NCI-H2171 (cell line): ENCODE measurements around the gene CCDC12.

Experiments used
- DNase-seq: peaks from one replicate; lab custom pipeline; 2025; lab: John Stamatoyannopoulos, UW

CCDC12 gene

DNA sequence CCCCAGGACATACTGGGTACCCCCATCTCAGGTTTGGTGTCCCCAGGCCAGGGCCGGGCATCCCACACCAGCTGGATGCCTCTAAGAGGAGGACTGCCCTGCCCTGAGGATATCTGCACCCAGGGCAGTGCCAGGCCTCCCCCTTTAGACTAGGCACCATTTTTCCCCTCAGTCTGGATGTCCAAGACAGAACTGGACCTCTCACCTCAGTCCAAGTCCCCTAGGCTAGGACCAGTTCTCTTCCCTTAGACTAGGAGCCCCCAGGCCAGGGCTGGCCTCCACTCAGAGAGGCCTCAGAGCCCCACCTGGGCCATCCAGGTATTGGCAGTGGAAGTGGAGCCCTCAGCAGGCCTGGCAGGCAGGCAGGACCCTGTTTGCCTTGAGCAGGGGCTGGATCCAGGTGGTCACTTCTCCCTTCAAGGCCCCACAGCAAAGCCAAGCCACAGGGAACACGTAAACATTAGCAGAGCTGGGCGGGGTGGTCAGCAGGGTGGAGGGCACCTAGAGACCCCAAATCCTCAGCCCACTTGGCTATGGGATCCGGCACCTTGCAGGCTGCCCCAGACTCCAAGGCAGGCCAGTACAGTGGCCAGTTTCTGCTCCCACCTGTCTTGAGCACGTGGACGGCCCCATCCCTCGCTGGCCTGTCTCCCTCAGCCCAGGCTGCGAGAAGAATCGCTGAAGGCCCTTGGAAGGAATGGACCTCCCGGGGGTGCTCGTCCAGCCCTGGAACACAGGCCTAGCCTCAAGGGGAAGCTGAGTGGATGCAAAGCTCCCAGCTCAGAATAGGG, 70.7 kb downstream of the CCDC12 start:
- no peak for DNase-seq

DNA sequence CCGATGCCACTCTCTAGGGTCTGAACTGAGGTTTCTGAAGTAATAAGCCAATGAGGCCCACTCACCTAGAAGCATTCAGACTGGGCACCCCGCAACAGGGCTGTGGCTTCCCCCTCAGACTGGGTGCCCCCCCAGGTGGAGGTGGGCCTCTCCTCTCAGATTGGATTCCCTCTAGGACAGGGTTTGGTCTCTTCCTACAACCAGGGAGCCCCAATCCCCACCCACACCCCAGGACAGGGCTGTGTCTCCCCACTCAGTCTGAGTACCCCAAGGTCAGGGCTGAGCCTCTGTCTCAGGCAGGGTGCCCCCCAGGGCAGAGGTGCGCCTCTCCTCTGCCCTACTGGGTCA, 71.4 kb downstream of the CCDC12 start:
- no peak for DNase-seq

DNA sequence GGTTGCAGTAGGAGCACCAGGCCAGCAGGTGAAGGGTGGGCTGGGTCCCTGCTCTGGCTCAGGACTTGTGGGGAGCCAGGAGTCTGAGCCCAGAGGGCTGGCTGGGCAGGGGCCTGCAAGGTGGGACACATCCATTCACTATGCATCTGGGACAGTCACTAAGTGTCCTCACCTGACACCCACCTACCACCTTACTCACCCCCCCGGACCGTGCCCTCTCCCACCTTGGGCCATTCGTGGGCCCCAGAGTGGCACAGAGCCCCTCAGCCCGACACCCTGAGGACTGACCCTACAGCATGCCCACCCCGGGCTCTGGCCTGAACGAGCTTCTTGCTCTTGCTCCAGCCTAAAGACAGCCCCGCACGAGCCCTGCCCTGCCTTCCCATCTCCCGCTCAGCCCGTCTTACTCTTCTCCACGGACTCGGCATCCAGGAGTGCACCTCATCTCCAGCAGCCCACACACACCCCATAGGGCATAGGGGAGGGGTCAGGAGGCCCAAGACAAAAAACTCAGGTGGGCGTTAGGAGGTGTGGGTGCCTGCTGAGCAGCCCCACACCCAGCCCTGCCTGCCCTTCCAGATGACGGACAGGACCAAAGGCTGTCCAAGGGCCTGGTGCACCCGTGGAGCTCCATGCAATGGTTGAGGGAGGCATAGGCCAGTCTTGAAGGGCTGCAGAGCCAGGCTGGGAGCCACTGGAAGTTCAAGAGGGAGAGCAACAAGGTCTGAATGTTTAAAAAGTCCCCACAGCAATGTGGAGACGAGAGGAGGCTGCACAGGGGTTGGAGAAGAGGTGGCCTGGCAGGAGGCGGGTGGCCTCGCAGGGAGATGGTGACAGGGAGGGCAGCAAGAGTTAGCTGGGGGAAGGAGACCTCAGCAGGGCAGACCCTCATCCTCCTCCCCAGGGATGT, 72.0 kb downstream of the CCDC12 start:
- no peak for DNase-seq

DNA sequence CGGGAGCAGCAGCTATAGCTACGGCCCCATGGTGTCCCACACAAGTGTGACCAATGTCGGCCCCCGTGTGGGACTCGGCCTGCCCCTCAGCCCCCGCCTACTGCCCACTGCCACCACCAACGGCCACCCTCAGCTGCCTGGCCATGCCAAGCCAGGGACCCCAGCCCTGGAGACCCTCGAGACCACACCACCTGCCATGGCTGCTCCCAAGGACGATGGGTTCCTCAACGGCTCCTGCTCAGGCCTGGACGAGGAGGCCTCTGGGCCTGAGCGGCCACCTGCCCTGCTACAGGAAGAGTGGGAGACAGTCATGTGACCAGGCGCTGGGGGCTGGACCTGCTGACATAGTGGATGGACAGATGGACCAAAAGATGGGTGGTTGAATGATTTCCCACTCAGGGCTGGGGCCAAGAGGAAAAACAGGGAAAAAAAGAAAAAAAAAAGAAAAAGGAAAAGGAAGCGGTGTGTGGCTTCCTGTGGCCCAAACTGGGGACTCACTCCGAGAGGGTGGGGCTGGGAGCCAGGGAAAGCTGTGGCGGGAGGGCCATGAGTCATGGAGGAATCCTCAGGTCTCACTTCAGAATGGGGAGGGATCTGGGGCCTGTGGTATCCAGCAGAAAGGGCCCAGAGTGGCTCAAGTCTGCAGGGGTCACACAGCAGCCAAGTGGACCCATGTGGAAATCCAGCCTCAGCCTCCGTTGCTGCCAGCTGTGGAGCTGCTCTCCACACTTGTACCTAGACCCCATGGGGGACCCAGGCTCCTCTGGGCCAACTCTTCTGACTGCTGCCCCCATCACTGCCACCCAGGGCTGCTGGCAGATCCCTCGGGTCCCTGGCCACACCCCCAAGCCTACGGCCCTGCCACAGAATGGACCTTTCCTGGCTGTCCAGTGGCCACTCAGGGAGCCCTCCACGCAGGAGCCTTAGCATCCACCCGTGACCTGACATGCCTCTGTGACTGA, 72.9 kb downstream of the CCDC12 start:
- no peak for DNase-seq

DNA sequence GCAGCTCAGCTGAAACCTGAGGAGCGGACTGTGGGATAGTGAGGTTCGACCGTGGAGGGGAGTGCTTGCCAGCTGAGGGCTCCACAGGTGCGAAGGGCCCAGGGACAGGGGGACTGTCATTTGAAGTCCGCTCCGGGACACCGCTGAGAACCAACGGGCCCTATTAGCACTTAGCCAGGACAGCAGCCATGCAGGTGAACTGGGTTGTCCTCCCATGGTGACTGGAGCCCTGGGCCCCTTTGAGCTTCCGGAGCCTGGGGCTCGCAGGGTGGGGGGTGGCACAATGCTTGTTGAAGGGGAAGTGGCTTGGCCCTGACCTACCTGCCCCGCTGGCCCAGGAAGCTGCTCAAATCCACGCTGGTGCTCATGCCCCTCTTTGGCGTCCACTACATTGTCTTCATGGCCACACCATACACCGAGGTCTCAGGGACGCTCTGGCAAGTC, 74.3 kb downstream of the CCDC12 start:
- no peak for DNase-seq

DNA sequence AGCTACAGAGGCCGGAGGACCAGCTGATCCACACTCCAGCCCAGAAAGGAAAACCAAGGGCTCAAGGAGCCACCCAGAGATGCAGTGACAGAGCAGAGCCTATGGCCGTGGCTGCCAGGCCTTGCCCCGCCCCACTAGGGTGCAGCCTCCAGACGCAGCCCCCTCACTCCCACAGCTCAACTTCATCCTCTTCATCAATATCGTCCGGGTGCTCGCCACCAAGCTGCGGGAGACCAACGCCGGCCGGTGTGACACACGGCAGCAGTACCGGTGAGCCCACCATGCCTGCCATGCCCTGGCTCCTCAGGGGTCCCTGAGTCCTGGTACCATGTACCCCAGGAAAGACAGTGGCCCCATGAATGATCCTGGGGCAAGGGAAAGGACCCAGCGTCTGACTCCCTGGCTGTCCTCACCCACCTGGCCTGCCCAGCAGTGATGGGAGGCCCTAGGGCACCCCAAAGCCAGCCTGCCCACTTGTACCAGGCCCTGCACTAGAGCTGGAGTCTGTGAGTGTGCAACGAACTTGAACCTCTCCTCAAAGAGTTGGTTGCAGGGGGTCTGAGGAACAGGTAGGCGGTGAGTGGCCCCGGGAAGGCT, 74.9 kb downstream of the CCDC12 start:
- DNase-seq, result no peak

DNA sequence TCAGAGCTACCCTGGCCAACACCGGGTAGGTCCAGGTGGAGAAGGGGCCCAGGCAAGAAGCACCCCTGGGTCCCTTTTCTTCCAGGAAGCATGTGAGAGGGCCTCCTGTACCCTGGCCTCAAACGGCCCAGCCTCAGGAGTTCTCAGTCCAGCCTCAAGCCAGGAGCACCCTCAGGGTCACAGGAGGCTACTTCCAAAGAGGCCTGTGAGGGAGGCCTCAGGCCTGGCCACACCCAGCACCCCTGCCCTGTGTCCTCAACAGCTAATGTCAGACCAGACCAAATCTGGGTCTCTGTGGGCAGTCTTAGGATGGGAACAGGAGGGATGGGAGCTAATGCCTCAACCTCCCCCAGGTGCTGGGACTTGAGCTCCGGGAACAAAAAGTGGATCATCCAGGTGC, 75.5 kb downstream of the CCDC12 start:
- DNase-seq, result no peak

DNA sequence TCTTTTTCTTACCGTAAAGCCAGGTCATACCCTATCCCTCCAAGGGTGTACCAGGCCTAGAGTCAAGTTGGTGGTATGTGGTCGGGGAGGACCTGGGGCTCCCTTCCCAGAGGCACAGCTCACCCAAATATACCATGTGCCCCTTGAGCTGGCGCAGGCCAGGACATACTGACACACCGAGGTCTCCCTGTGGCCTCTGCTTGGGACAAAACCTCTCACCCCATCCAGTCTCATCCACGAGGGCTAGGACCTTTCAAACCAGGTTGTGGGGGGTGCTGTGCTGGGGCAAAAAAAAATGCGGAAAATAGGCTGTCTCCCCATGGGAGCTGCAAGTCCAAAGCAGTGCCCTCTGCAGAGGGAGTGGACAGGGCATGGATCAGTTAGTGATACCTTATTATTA, 76.2 kb downstream of the CCDC12 start:
- DNase-seq, result no peak

DNA sequence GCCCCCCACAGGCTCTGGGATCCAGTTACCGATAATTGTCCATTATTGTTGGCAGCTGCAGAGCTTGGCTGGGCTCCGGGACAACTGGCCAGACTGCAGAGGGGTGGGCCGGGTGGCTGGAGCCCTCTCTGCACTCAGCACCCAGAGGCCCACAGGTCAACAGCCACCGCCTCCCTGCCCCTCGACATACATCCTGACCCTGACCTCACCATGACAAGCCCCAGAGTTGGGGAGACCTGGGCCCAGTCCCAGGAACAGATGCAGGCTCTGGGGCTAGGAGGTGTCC, 76.6 kb downstream of the CCDC12 start:
- no peak for DNase-seq

DNA sequence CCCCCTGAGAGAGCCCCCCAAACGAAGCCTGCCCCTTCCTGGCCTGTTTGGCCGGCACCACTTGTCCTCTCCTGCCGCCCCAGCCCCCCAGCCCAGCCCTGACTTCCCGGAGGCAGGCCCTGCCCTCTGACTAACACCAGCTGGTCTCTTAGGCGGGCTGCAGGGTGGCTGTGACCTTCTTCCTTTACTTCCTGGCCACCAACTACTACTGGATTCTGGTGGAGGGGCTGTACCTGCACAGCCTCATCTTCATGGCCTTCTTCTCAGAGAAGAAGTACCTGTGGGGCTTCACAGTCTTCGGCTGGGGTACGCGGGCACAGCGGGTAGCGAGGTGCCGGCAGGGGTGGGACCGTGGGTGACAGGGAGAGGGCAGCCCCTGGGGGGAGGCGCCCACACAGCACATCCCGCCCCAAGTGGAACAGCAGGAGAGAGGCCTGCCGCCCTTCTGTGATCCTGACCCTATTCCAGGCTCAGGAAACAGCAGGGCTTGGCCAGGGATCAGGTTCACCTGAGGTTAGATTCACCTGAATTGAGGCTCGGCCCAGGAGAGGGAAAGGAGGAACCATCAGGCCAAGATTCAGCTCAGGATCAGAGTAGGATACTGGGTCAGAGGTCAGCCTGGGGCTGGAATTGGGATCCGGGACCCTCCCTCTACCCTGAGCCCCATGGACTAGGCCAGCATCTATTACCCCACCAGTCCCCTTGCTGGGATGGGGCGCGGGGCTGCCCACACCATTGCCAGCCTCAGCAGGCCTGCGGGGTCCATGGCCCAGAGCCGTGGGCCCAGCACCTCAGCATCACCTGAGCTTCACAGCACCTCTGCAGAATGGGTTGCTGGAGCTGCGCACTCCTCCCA, 77.2 kb downstream of the CCDC12 start:
- DNase-seq, result no peak

DNA sequence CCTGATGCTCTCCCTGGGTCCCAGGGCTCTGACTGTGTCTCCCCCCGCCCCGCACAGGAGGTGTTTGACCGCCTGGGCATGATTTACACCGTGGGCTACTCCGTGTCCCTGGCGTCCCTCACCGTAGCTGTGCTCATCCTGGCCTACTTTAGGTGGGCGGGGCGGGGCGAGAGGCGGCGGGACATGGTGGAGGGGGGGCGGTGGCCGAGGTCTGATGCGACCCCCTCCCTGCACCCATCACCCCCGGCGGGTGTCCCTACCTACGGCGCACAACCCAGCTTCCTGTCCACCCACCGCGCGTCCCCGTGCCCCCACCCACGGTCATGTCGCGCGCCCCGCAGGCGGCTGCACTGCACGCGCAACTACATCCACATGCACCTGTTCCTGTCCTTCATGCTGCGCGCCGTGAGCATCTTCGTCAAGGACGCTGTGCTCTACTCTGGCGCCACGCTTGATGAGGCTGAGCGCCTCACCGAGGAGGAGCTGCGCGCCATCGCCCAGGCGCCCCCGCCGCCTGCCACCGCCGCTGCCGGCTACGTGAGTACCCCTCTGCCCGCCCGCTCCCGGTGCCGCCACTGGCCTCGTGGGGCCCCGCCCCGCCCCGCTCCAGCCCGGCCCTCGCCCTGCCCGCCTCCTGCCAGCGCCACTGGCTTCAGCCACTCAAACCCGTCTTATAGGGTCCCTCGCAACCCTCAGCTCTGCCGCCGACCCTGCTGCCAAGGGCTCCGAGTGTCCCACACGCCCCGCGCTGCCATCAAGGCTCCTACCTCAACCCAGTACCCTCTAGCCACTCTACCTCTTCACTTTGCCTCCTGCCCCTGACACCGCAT, 78.0 kb downstream of the CCDC12 start:
- DNase-seq, result no peak

DNA sequence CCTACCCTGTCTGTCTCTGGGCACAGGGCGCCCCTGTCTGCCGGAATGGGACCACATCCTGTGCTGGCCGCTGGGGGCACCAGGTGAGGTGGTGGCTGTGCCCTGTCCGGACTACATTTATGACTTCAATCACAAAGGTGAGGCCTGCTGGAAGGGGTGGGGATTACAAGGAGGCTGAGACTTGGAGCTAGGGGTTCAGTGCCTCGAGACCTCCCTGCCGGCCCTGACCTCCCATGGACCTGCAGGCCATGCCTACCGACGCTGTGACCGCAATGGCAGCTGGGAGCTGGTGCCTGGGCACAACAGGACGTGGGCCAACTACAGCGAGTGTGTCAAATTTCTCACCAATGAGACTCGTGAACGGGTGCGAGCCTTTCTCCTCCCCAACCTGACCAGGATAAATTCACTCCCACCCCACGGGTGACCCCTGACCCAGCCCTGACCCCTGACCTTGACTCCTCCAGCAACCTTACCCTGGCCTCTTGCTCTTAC, 78.7 kb downstream of the CCDC12 start:
- DNase-seq, result no peak

DNA sequence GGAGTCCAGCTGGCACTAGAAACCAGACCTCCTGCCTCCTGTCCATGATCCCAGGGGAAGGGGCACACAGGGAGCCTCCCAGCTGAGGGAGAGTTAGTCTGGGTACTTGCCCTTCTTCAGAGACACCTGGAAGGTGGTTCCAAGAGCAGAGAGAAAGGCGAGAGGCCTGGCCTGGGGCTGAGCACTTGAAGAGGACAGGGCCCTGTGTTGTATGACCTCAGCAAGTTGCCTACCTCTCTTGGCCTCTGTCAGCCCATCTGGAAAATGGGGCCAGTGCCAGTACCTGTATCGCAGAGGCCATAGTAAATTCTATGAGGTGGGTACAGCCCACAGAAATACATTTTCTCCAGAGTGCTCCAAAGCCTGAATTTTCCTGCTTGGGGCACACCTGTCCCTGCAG, 79.5 kb downstream of the CCDC12 start:
- DNase-seq, result no peak

DNA sequence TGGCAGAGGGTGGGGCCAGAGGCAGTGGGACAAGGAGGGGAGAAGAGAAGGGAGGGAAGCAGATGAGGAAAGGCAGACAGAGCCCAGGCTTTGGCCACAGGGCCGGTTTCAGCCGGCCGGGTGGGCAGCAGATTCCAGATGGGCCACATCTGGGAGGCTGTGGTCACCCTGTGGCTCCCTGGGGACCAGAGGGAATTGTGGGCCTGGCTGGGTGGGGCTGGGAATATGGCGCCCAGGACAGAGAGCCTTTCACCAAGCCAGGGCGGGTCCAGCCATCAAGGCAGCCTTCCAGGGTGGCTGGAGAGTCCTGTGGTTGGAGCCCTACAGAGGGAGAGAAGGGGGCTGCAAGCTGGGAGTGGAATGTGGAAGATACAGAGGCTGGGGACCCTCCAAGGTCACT, 80.2 kb downstream of the CCDC12 start:
- DNase-seq, result no peak

DNA sequence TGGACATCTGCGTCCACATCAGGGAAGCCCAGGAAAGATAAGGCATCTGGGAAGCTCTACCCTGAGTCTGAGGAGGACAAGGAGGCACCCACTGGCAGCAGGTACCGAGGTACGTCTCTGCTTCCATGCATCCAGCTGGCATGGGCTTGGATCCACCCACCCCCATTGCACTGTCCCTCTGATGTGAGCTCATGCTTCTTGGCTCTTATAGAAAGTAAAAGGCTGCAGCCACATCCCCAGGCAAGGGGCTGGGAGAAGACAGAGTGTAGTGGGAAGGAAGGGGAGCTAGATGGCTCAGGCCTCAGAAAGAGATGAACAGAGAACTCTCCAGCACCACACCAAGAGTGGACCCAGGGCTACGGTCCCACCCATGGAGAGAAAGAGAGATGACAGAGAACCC, 80.8 kb downstream of the CCDC12 start:
- DNase-seq, result no peak

DNA sequence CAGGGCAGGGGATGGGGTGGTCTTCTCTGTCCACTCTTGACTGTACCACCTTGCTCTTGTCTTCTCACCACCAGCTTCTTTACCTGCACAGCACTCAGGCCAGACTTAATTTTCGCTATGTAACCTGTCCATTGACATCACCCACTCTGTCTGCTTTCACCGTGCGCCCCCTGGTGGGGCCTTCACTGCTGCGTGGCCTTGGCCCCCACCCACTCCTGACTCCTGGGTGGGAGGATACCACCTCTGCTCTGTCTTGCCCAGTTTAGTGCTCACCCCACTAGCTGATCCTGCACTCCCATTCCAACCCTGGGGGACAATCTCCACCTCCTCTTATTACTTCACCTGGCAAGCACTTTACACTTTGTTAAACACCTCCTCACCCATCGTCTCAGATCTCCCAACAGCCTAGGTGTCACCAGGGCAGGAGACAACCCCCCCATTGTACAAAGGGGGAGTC, 81.3 kb downstream of the CCDC12 start:
- no peak for DNase-seq

DNA sequence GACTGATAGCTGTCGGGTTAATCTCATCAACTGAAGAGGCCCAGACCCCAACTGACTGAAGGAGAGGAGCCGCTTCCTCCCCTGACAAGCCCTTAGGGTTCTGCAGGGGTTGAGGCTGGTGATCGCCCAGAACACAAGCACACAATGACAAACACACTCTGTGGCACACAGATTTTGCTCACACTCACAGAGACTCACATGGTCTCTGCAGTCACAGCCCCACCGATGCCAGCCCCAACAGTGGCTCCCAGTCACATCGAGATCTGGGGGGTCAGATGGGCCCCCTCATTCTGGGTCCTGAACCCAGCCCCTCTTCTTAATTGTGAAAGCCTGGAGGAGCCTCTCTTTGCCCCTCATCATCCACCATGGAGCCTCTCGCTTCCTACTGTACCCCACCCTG, 82.3 kb downstream of the CCDC12 start:
- DNase-seq, result no peak

DNA sequence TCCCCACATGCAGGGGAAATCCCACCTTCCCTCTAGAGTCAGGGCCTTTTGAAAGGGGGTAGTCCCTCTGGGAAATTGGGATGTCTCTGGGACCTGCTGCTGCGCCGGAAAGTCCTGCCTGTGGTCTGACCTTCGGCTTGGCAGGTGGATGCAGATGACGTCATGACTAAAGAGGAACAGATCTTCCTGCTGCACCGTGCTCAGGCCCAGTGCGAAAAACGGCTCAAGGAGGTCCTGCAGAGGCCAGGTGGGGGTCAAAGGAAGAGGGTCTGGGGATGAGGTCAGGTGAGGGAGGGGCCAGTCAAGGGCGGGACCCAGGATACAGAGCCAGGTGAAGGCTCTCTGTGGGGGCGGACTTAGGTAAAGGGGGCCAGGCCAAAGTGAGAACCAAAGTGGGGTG, 82.8 kb downstream of the CCDC12 start:
- no peak for DNase-seq

DNA sequence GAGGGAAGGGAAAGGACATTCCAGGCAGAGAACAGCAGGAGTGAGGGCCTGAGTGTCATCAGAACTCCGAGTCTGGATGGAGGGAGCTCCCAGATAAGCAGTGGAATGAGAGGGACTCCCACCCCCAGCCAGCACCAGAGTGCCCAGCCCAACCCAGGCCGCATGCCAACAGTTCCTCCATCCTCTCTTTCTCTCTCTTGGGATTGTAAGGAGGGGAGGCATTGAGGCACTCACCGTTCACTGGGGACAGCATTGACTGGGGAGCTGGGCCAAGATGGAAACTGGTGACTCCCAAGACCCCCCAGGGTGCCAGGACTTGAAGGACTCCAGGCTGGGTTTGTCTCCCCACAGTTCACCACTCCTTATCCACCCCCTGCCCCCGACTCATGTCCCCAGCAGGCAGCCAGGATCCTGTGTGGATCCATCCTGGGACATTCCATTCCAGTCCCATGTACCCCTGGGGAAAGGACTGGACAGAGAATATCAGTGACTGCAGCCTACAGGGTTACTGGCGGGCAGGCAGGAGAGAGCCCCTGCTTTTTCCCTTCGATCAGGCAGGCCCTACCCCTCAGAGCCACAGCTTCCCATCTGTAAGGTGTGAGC, 83.3 kb downstream of the CCDC12 start:
- no peak for DNase-seq
